GM20000 (cell line): ENCODE results near the gene WDSUB1.

Source experiments
- DNase-seq: peaks from one replicate; pipeline ENCODE4 v3.0.0; 2012; ENCODE audit warnings: low spot score
- CTCF ChIP-seq: IDR thresholded peaks from 2 replicates; pipeline ENCODE4 v1.5.1; 2012; ENCODE audit warnings: mild to moderate bottlenecking, control low read depth; ENCODE audit errors: extremely low read depth, missing control alignments

The WDSUB1 gene

GRCh38 chr2:159224061-159224813, 62.3 kb downstream of the WDSUB1 start:
- no peak for TF ChIP-seq CTCF
- DNase-seq: no peak

GRCh38 chr2:159219394-159219998, 67.0 kb downstream of the WDSUB1 start:
- no peak for DNase-seq
- TF ChIP-seq CTCF: no peak

- DNase-seq: no peak
- no peak for TF ChIP-seq CTCF
These were observed 68.1 kb downstream of the WDSUB1 start for GRCh38 chr2:159218389-159218788.

DNA sequence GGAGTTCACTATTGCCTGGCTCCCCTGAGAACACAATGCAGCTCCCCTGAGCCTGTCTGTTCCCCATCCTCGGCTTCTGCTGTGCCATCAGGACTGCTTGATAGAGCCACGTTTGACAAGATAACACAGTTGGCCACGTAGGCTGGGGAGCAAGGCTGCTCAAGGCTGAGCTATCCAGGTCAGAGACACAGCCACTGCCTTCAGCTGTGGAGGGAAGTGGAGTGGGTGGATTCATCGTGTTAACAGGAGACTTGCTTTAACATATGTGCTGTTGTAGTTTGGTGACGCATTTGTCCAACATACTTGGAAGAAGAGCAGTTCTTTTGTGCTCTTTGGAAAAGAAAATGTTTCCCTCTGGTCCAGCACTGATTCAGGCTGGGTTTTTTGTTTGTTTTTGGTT, 68.8 kb downstream of the WDSUB1 start:
- DNase-seq: no peak
- TF ChIP-seq CTCF: no peak

GRCh38 chr2:159215116-159215515, 71.4 kb downstream of the WDSUB1 start:
- no peak for TF ChIP-seq CTCF
- no peak for DNase-seq

DNA sequence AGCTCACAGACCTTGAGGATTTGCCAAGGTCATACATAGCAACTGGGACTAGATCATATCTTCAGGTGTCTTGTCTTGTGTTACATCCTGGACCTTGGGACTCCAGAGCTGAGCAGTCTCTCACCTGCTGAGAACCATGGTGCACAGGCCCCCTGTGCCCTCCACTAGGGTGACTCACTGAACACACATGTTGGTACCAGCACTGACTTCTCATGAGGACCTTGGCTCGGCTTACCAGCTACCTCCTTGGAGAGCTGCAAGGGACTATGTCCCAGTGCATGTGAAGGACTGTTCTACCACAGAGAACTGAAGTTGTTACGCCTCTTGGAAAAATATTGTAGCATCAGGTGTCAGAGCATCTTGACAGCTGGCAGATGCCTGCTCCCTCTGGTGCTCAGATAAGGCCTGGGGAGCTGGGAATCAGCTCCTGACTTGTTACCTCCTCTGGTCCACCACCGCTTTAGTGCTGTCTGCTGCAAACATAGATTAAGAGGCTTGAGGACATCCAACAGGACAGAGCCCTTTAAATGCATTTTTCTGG, 72.1 kb downstream of the WDSUB1 start:
- TF ChIP-seq CTCF: no peak
- no peak for DNase-seq

GRCh38 chr2:159213296-159213695, 73.2 kb downstream of the WDSUB1 start:
- DNase-seq: no peak
- TF ChIP-seq CTCF: no peak
